ENCODE data around the gene TCF7L1. TPM values are rescaled to one million over a fixed set of nuclear protein-coding genes. Genes with fewer than 3 reads are reported as not detected.

The TCF7L1 gene
- total RNA-seq, 2 donors from 2014 or later, result 71.9 to 73.3 TPM

DNA sequence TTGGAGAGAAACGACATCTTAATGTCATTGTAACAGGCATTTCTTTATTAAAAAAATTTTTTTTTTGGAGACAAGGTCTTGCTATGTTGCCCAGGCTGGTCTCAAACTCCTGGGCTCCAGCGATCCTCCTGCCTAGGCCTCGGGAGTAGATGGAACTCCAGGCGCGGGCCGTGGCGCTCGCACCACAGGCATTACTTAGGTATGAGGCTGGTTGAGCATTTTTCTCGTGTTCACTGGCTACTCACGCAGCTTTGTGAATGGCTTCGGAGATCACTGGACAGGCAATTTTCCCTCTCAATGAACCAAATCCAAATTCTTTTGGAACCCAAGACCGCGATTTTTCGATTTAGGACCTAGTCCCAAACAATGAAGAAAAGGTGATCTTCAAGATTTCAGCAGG is 795 bp upstream of the TCF7L1 start:
- H3K9me3 Mint-ChIP-seq, result no peaks in the 10 kb centered on the region
- peaks cover 12% of the 10 kb centered on the region for H3K4me1 ChIP-seq (ENCODE audit: control insufficient read depth, insufficient read depth, low read length)
- H3K27ac Mint-ChIP-seq, result peak overlapping the region; percentile 92
- no peak overlapping the region for H3K27ac ChIP-seq (ENCODE audit: low read depth, low read length)
- no peaks in the 10 kb centered on the region for H3K27me3 ChIP-seq (ENCODE audit: control insufficient read depth, insufficient read depth, low read length, poor library complexity, severe bottlenecking)
- H3K9ac ChIP-seq (ENCODE audit: extremely low read depth, low read length, poor library complexity, severe bottlenecking), result no peak overlapping the region
- no peaks in the 10 kb centered on the region for H3K9me3 ChIP-seq (ENCODE audit: control insufficient read depth, low read length)
- peak overlapping the region; percentile 84 for H3K4me3 Mint-ChIP-seq
- H3K4me1 Mint-ChIP-seq, result peaks cover 30% of the 10 kb centered on the region
- peaks cover 6% of the 10 kb centered on the region for H3K27me3 Mint-ChIP-seq (ENCODE audit: insufficient read depth)
- H3K36me3 ChIP-seq (ENCODE audit: control insufficient read depth, insufficient read depth, low read length), result peaks cover 12% of the 10 kb centered on the region
- DNase-seq, result peak; percentile 67
- WGBS, 2 experiments (ENCODE audit: insufficient coverage in 1 of 2, insufficient read length in 1 of 2), result 57 to 63% methylated on average over 13 to 14 of the region's 14 CpGs
- TF ChIP-seq, protein P1, sequence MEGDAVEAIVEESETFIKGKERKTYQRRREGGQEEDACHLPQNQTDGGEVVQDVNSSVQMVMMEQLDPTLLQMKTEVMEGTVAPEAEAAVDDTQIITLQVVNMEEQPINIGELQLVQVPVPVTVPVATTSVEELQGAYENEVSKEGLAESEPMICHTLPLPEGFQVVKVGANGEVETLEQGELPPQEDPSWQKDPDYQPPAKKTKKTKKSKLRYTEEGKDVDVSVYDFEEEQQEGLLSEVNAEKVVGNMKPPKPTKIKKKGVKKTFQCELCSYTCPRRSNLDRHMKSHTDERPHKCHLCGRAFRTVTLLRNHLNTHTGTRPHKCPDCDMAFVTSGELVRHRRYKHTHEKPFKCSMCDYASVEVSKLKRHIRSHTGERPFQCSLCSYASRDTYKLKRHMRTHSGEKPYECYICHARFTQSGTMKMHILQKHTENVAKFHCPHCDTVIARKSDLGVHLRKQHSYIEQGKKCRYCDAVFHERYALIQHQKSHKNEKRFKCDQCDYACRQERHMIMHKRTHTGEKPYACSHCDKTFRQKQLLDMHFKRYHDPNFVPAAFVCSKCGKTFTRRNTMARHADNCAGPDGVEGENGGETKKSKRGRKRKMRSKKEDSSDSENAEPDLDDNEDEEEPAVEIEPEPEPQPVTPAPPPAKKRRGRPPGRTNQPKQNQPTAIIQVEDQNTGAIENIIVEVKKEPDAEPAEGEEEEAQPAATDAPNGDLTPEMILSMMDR (conservative IDR thresholded peaks at IDR 0.05), result no peak
- H3K36me3 Mint-ChIP-seq (ENCODE audit: low read depth), result peaks cover 6% of the 10 kb centered on the region
- peak overlapping the region; percentile 79 for H3K4me3 ChIP-seq (ENCODE audit: low read length)

DNA sequence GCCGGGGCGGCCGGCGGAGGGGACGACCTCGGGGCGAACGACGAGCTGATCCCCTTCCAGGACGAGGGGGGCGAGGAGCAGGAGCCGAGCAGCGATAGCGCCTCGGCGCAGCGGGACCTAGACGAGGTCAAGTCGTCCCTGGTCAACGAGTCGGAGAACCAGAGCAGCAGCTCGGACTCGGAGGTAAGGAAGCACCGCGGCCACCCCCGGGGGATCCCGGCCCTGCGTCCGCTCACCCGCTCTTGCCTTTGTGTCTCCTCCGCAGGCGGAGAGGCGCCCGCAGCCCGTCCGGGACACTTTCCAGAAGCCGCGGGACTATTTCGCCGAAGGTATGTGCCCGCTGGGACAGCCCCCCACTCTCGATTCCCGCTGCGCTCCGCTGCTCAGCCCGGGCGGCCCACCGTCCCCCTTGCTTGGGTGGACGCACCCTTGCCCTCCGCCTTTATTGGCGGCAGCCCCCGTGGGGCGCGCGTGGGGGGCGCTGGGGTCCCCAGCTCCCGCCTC is 611 bp downstream of the TCF7L1 start:
- H3K9ac ChIP-seq (ENCODE audit: extremely low read depth, low read length, poor library complexity, severe bottlenecking), result peak overlapping the region; percentile 80
- Mint-ChIP-seq H3K36me3 (ENCODE audit: low read depth) (peaks cover 20% of the 10 kb centered on the region), H3K27ac (peak overlapping the region; percentile 30), H3K9me3 (no peaks in the 10 kb centered on the region), H3K4me1 (peaks cover 30% of the 10 kb centered on the region), H3K27me3 (ENCODE audit: insufficient read depth) (no peaks in the 10 kb centered on the region), H3K4me3 (peak overlapping the region; percentile 84)
- peak; percentile 76 for DNase-seq
- H3K27ac ChIP-seq (ENCODE audit: low read depth, low read length), result peak overlapping the region; percentile 62
- TF ChIP-seq, protein P1 (conservative IDR thresholded peaks at IDR 0.05), result no peak
- no peaks in the 10 kb centered on the region for H3K27me3 ChIP-seq (ENCODE audit: control insufficient read depth, insufficient read depth, low read length, poor library complexity, severe bottlenecking)
- H3K9me3 ChIP-seq (ENCODE audit: control insufficient read depth, low read length), result no peaks in the 10 kb centered on the region
- H3K4me1 ChIP-seq (ENCODE audit: control insufficient read depth, insufficient read depth, low read length), result peaks cover 12% of the 10 kb centered on the region
- H3K36me3 ChIP-seq (ENCODE audit: control insufficient read depth, insufficient read depth, low read length), result peaks cover 26% of the 10 kb centered on the region
- H3K4me3 ChIP-seq (ENCODE audit: low read length), result peak overlapping the region; percentile 97
- WGBS, 2 experiments (ENCODE audit: insufficient coverage in 1 of 2, insufficient read length in 1 of 2), result 0% methylated on average over 15 to 57 of the region's 57 CpGs

- H3K27me3 ChIP-seq (ENCODE audit: control insufficient read depth, insufficient read depth, low read length, poor library complexity, severe bottlenecking), result no peaks in the 10 kb centered on the region
- no peaks in the 10 kb centered on the region for H3K9me3 ChIP-seq (ENCODE audit: control insufficient read depth, low read length)
- peak overlapping the region; percentile 62 for H3K27ac ChIP-seq (ENCODE audit: low read depth, low read length)
- H3K4me1 Mint-ChIP-seq, result peaks cover 30% of the 10 kb centered on the region
- H3K9me3 Mint-ChIP-seq, result no peaks in the 10 kb centered on the region
- peak overlapping the region; percentile 94 for H3K27ac Mint-ChIP-seq
- 0% methylated on average over 29 to 45 of the region's 45 CpGs for WGBS, 2 experiments (ENCODE audit: insufficient coverage in 1 of 2, insufficient read length in 1 of 2)
- peak overlapping the region; percentile 97 for H3K4me3 ChIP-seq (ENCODE audit: low read length)
- TF ChIP-seq, protein P1 (conservative IDR thresholded peaks at IDR 0.05), result no peak
- peaks cover 30% of the 10 kb centered on the region for H3K36me3 ChIP-seq (ENCODE audit: control insufficient read depth, insufficient read depth, low read length)
- H3K4me1 ChIP-seq (ENCODE audit: control insufficient read depth, insufficient read depth, low read length), result peaks cover 12% of the 10 kb centered on the region
- H3K4me3 Mint-ChIP-seq, result peak overlapping the region; percentile 84
- H3K9ac ChIP-seq (ENCODE audit: extremely low read depth, low read length, poor library complexity, severe bottlenecking), result peak overlapping the region; percentile 80
- peak; percentile 80 for DNase-seq
- H3K27me3 Mint-ChIP-seq (ENCODE audit: insufficient read depth), result no peaks in the 10 kb centered on the region
- H3K36me3 Mint-ChIP-seq (ENCODE audit: low read depth), result peaks cover 23% of the 10 kb centered on the region
These were observed 1.2 kb downstream of the TCF7L1 start for GRCh38 chr2:85134255-85134895.

Data from endodermal cell (in vitro differentiated cells).